ENCODE measurements around the gene HSP90B1. TPM values are rescaled to one million over a fixed set of nuclear protein-coding genes. Genes with fewer than 3 reads are reported as not detected.

The HSP90B1 gene
- total RNA-seq, 4 donors from 2014 or later = 206 to 319 (median 209) TPM

GRCh38 chr12:103955811-103956508, 25.8 kb downstream of the HSP90B1 start:
- Histone ChIP-seq H3K4me3 (peak overlapping the region; percentile 52 to 95 (median 82)), H3K4me1 (peaks cover 9 to 35% (median 13%) of the 10 kb centered on the region in 3 donors), H3K9me3 (no peaks in the 10 kb centered on the region), H3K27me3 (no peaks in the 10 kb centered on the region), H3K27ac (peak overlapping the region; percentile 81 to 95 (median 92)), H3K36me3 (peaks cover 0 to 36% (median 24%) of the 10 kb centered on the region in 3 donors)
- no peak for TF ChIP-seq CTCF (IDR thresholded peaks at IDR 0.05)
- TF ChIP-seq POLR2A (IDR thresholded peaks at IDR 0.05) = no peak
- intact Hi-C loops (cut with DNase I) = loop anchor here (10.0 kb wide), 1 partner anchor 109 kb away; the partner anchor contains the start of gene HCFC2
- 9 to 13% methylated on average over 7 of the region's 7 CpGs for WGBS, 2 donors
- DNase-seq = no peak

- H3K4me3 ChIP-seq = peak overlapping the region; percentile 52 to 95 (median 82)
- H3K36me3 ChIP-seq = peaks cover 0 to 30% (median 20%) of the 10 kb centered on the region in 3 donors
- H3K9me3 ChIP-seq = no peaks in the 10 kb centered on the region
- H3K4me1 ChIP-seq = peaks cover 9 to 35% (median 13%) of the 10 kb centered on the region in 3 donors
- peak overlapping the region; percentile 81 to 95 (median 92) for H3K27ac ChIP-seq
- TF ChIP-seq CTCF (IDR thresholded peaks at IDR 0.05) (no peak), POLR2A (IDR thresholded peaks at IDR 0.05) (no peak)
- H3K27me3 ChIP-seq = no peaks in the 10 kb centered on the region
- intact Hi-C loops (cut with DNase I) = loop anchor here (10.0 kb wide), 1 partner anchor 108 kb away; the partner anchor contains the start of gene HCFC2
- WGBS, 2 donors = 0% methylated on average over 21 to 24 of the region's 31 CpGs
- DNase-seq = no peak
Measured at GRCh38 chr12:103956509-103957027, 26.4 kb downstream of the HSP90B1 start.

- TF ChIP-seq CTCF (IDR thresholded peaks at IDR 0.05) (no peak), POLR2A (IDR thresholded peaks at IDR 0.05) (no peak)
- WGBS, 2 donors = 83 to 85% methylated on average over 7 of the region's 7 CpGs
- Histone ChIP-seq H3K27me3 (no peaks in the 10 kb centered on the region), H3K9me3 (no peaks in the 10 kb centered on the region), H3K36me3 (peaks cover 0 to 17% (median 7%) of the 10 kb centered on the region in 3 donors), H3K4me3 (peak overlapping the region in 3 of 4 donors; percentile 81 to 95 (median 82)), H3K4me1 (peaks cover 9 to 35% (median 13%) of the 10 kb centered on the region in 3 donors), H3K27ac (peak overlapping the region; percentile 81 to 95 (median 92))
- intact Hi-C loops (cut with DNase I) = loop anchor here (10.0 kb wide), 1 partner anchor 107 kb away; the partner anchor contains the start of gene HCFC2
- no peak for DNase-seq
Measured at GRCh38 chr12:103957865-103958388, 27.7 kb downstream of the HSP90B1 start.

GRCh38 chr12:103958621-103959020, 28.4 kb downstream of the HSP90B1 start:
- Histone ChIP-seq H3K36me3 (peaks cover 0 to 10% (median 0%) of the 10 kb centered on the region in 3 donors), H3K27ac (peak overlapping the region in 1 of 4 donors; percentile 93), H3K4me1 (peaks cover 9 to 37% (median 13%) of the 10 kb centered on the region in 3 donors), H3K27me3 (no peaks in the 10 kb centered on the region), H3K4me3 (no peak overlapping the region), H3K9me3 (no peaks in the 10 kb centered on the region)
- TF ChIP-seq CTCF (IDR thresholded peaks at IDR 0.05) = no peak
- no peak for TF ChIP-seq POLR2A (IDR thresholded peaks at IDR 0.05)
- intact Hi-C loops (cut with DNase I) = loop anchor here (10.0 kb wide), 1 partner anchor 106 kb away; the partner anchor contains the start of gene HCFC2
- WGBS, 2 donors = 45 to 71% methylated on average over 1 of the region's 1 CpG
- DNase-seq = no peak
